Transverse colon (tissue), 4 donors: ENCODE measurements around the gene ADRB1. TPM values are rescaled to one million over a fixed set of nuclear protein-coding genes. Genes with fewer than 3 reads are reported as not detected.

ENCODE experiments used
- DNase-seq: peaks from one replicate; pipeline ENCODE4 v3.0.0-alpha.2; 2019
- H3K27ac ChIP-seq, 4 donors: fragments of 200-600 bp; sonication (generic); 2 replicates each; pipeline ENCODE4 v1.5.1; 2016 to 2018; ENCODE audit warnings: inconsistent platforms in 4 of 4
- H3K27me3 ChIP-seq: fragments of 200-600 bp; sonication (generic); 2 replicates; pipeline ENCODE4 v1.5.1; 2017; ENCODE audit warnings: inconsistent platforms
- H3K36me3 ChIP-seq, 4 donors: fragments of 200-600 bp; sonication (generic); 2 replicates each; pipeline ENCODE4 v1.5.1; 2017 to 2019; ENCODE audit warnings: inconsistent platforms in 4 of 4
- H3K4me1 ChIP-seq, 4 donors: fragments of 200-600 bp; sonication (generic); 2 replicates each; pipeline ENCODE4 v1.5.1; 2017 to 2020; ENCODE audit warnings: inconsistent platforms in 4 of 4
- H3K4me3 ChIP-seq, 4 donors: fragments of 200-600 bp; sonication (generic); 1 replicate in 1 of 4; 2 replicates in 3 of 4; pipeline versions ENCODE4 v1.5.1 to v1.6.1; 2017 to 2019; ENCODE audit warnings: inconsistent platforms in 4 of 4
- H3K9me3 ChIP-seq, 2 donors: fragments of 200-600 bp; sonication (generic); 2 replicates each; pipeline ENCODE4 v1.5.1; 2017 to 2019; ENCODE audit warnings: inconsistent platforms in 2 of 2
- CTCF ChIP-seq, 5 experiments: fragments of 200-600 bp in 3 of 5; fragments of 450-650 bp in 2 of 5; sonication (generic) in 3 of 5; IDR thresholded peaks; 1 replicate in 2 of 5; 2 replicates in 3 of 5; pipeline ENCODE4 v1.5.1; 2016 to 2017; ENCODE audit warnings: antibody characterized with exemption in 5 of 5, inconsistent platforms in 3 of 5, mild to moderate bottlenecking in 2 of 5, moderate library complexity in 1 of 5
- EP300 ChIP-seq: sonication (generic); formaldehyde crosslinking; IDR thresholded peaks from one replicate; pipeline ENCODE4 v1.6.1; 2017; ENCODE audit warnings: antibody characterized with exemption, low read depth
- POLR2A ChIP-seq: fragments of 450-650 bp; IDR thresholded peaks from one replicate; pipeline ENCODE4 v1.6.1; 2016; ENCODE audit warnings: antibody characterized with exemption, mild to moderate bottlenecking, moderate library complexity
- POLR2AphosphoS5 ChIP-seq, 3 donors: sonication (generic); formaldehyde crosslinking; IDR thresholded peaks; one replicate each; pipeline ENCODE4 v1.6.1; 2016; ENCODE audit warnings: antibody characterized with exemption in 3 of 3
- WGBS, 2 donors: methylation state at CpG; one replicate each; pipeline ENCODE4 v1.1.5; 2018; ENCODE audit warnings: low coverage in 1 of 2; 5-methylcytosine and 5-hydroxymethylcytosine counted together
- in situ Hi-C, 4 donors: fragments of 200-750 bp; cut with MboI; loops; one replicate each; pipeline versions ENCODE4 v1.15.0 to v1.15.1; 2017; ENCODE audit warnings: low sequenced_read_pairs in 3 of 4, low pct_ligation_motif_present in 1 of 4, low pct_unique_long_range_greater_than_20kb in 1 of 4
- intact Hi-C: fragments of 100-400 bp; cut with DNase I; formaldehyde crosslinking; loops from one replicate; pipeline ENCODE4 v1.15.1; 2023; ENCODE audit warnings: low total_unique reads
- total RNA-seq, 4 donors: library from RNA; depleted of rRNA; stranded (reverse); fragments of >200 nt; gene quantifications; one replicate each; pipeline ENCODE4 v1.1.0, GENCODE V29; 2016

Gene ADRB1
- 1 to 10 TPM in 3 of 4 donors, not detected in 1; 1.2 to 1.9 (median 1.4) TPM for total RNA-seq

- H3K4me3 ChIP-seq, result peak within 1 kb of the TSS; percentile 46 to 64 (median 48)
- no peaks in the 10 kb centered on the region for H3K36me3 ChIP-seq
- peaks cover 0 to 9% (median 7%) of the 10 kb centered on the region in 4 donors for H3K4me1 ChIP-seq
- WGBS, 2 donors, result 15% methylated on average over 4 of the region's 90 CpGs; no CpG with 5 or more reads in 1 of the 2 donors
- in situ Hi-C loops, result no loop called here
- peaks cover 92% of the 10 kb centered on the region for H3K27me3 ChIP-seq
- intact Hi-C loops, result no loop called here
- H3K9me3 ChIP-seq, result no peaks in the 10 kb centered on the region
- peak within 1 kb of the TSS; percentile 73 to 87 (median 84) for H3K27ac ChIP-seq
- DNase-seq, result peak; percentile 77
- TF ChIP-seq CTCF (IDR thresholded peaks at IDR 0.05) (no peak), POLR2A (peak; percentile 42), EP300 (no peak), POLR2AphosphoS5 (IDR thresholded peaks at IDR 0.05) (peak in 1 of 3 donors; percentile 57)
Measured at GRCh38 chr10:114043532-114044246, at the start of gene ADRB1. Gene ADRB1 (plus strand): TSS chr10:114043866. CDS start chr10:114044133, 267 bp downstream.

GRCh38 chr10:113995201-113995600, 48.5 kb upstream of the ADRB1 start:
- no peaks in the 10 kb centered on the region for H3K27me3 ChIP-seq
- no peak overlapping the region for H3K27ac ChIP-seq
- in situ Hi-C loops, result no loop called here
- 50 to 78% methylated on average over 1 to 2 of the region's 2 CpGs for WGBS, 2 donors
- intact Hi-C loops, result loop anchor here (10.0 kb wide), 1 partner anchor 660 kb away; the partner anchor contains the start of gene ABLIM1
- DNase-seq, result no peak
- no peaks in the 10 kb centered on the region for H3K36me3 ChIP-seq
- TF ChIP-seq POLR2AphosphoS5 (IDR thresholded peaks at IDR 0.05) (no peak), POLR2A (no peak), CTCF (IDR thresholded peaks at IDR 0.05) (no peak), EP300 (no peak)
- peaks cover 0 to 30% (median 4%) of the 10 kb centered on the region in 4 donors for H3K4me1 ChIP-seq
- H3K9me3 ChIP-seq, result no peaks in the 10 kb centered on the region
- no peak overlapping the region for H3K4me3 ChIP-seq

GRCh38 chr10:113997428-113997827, 46.2 kb upstream of the ADRB1 start:
- no peaks in the 10 kb centered on the region for H3K36me3 ChIP-seq
- peak overlapping the region in 3 of 4 donors; percentile 20 to 48 (median 44) for H3K27ac ChIP-seq
- intact Hi-C loops, result loop anchor here (10.0 kb wide), 1 partner anchor 657 kb away; the partner anchor contains the start of gene ABLIM1
- H3K4me1 ChIP-seq, result peaks cover 0 to 31% (median 4%) of the 10 kb centered on the region in 4 donors
- TF ChIP-seq POLR2AphosphoS5 (IDR thresholded peaks at IDR 0.05) (peak in 1 of 3 donors; percentile 30), POLR2A (no peak), EP300 (no peak), CTCF (IDR thresholded peaks at IDR 0.05) (no peak)
- WGBS, 2 donors, result 54 to 60% methylated on average over 1 to 8 of the region's 8 CpGs
- DNase-seq, result peak; percentile 53
- in situ Hi-C loops, result no loop called here
- no peaks in the 10 kb centered on the region for H3K9me3 ChIP-seq
- H3K27me3 ChIP-seq, result no peaks in the 10 kb centered on the region
- no peak overlapping the region for H3K4me3 ChIP-seq

GRCh38 chr10:113999531-113999930, 44.1 kb upstream of the ADRB1 start:
- DNase-seq, result peak; percentile 58
- in situ Hi-C loops, result no loop called here
- Histone ChIP-seq H3K4me3 (no peak overlapping the region), H3K27ac (peak overlapping the region in 3 of 4 donors; percentile 8 to 66 (median 61)), H3K36me3 (no peaks in the 10 kb centered on the region), H3K4me1 (peaks cover 0 to 31% (median 4%) of the 10 kb centered on the region in 4 donors), H3K27me3 (no peaks in the 10 kb centered on the region), H3K9me3 (no peaks in the 10 kb centered on the region)
- intact Hi-C loops, result loop anchor here (10.0 kb wide), 1 partner anchor 655 kb away; the partner anchor contains the start of gene ABLIM1
- WGBS, 2 donors, result 20 to 23% methylated on average over 5 of the region's 5 CpGs
- TF ChIP-seq CTCF (IDR thresholded peaks at IDR 0.05) (no peak), POLR2A (no peak), POLR2AphosphoS5 (IDR thresholded peaks at IDR 0.05) (no peak), EP300 (no peak)
